Measurements from ENCODE around the gene CAMKK1.
"Not testable (repeated sequence)": the region's sequence is repeated elsewhere in the genome, so short reads cannot be mapped to it uniquely, and the experiment has no call there.

CAMKK1 gene

DNA sequence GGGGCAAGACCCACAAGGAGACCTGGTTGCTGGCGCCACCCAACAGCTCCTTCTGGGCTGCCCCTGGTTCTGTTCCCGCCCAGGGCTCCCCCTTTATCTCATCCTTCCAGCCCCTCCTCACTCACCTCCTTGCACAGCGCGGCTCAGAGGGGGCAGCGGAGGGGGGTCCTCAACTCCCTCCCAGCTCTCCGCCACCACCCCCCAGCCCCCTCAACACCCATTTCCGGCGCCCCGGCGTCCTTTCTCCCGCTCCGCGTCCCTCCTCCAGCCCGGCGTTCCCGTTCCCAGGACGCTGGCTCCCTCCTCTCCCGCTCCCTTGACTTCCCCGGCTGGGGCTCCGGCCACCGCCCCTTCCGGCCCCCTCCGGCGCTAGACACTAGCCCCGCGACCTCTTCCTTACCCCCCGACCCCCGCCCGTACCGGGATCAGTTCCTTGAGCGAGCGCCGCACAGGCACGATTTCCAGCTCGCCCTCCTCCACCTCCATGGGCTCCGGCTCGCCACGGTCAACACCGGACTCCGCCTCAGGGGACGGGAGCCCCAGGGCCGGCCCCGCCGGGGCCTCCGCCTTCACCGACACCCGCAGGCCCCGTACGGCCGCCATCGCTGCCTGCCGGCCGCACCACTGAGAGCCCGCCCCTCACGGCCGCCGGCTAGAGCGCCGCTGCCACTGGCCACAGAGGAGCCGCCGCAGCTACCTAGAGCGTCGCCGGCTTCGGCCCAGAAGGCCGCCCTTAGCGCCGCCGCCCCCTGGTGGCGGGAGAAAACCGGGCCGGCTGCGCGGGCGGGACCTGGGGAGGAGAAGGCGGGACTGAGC lies 47.0 kb downstream of the CAMKK1 start, which contains the start of gene NCBP3:
Gene NCBP3 (minus strand): TSS at position 626 of the 816 bp plus-strand sequence. CDS start 23 bp downstream, at position 603.
- DNase-seq (ENCODE audit: low read depth): peak; percentile 39

DNA sequence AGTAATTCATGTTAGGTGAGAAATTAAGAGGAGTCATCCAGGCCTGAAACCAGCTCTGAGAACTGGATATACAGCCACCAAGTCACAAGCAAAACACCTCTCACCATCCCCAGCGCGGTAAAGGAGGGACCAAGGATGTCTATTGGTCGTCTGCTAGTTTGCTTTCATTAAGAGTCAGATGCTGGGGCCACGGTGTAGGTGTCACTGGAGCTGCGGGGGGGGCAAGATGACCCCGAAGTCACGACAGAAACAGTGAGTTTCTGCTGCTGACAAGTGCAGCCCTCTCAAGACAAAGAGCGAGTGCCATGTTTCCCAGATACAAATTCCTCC lies 47.6 kb downstream of the CAMKK1 start:
- no peak for DNase-seq (ENCODE audit: low read depth)

DNA sequence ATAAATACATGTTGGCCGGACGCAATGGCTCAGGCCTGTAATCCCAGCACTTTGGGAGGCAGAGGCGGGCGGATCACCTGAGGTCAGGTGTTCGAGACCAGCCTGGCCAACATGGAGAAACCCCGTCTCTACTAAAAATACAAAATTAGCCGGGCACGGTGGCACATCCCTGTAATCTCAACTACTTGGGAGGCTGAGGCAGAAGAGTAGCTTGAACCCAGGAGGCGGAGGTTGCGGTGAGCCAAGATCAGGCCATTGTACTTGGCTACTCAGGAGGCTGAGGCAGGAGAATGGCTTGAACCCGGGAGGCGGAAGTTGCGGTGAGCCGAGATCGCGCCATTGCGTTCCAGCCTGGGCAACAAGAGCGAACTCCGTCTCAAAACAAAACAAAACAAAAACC lies 48.3 kb downstream of the CAMKK1 start:
- DNase-seq (ENCODE audit: low read depth): not testable (repeated sequence)

DNA sequence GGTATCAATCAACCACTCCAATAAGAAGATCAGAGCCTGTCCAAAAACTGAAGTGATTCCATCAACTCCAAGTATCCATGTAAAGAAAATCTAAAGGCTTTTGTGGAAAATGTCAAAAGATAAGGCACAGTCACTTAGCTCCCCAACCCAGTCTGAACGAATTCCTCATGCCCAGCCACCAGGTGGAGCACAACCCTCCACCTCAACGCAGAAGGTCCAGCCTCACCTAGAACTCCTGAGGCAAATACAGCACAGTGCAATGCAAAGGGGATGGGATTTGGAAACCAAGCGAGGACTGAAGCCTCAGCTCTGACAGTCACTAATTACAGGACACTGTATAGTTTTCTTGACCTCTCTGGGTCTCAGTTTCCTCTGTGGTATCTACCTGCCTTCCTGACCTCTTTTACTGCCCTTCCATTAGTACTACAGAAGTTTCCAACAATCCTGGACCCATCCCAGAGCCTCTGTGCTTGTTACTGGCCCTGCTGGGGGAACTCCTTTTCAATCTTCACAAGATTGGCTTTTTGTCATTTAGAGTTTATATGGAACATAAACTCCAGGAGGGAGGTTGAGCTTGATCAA lies 48.8 kb downstream of the CAMKK1 start:
- no peak for DNase-seq (ENCODE audit: low read depth)

DNA sequence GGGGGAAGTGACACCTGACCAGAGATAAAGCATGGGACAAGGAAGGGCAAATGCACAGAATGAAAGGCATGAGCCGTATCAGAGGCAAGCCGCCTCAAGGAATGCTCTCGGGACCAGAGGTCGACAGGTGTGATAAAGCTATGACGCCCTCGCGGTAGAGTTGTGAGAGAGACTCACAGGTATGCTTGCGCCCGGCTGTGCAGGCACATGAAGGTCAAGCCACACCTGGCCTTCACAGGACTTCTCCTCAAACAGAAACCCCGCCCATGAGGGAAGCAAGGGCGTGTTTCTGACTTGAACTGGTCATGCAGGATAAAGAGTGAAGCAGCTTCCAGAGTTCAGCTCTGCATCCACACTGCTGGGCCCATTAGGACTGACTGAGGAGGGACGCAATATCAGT lies 54.6 kb downstream of the CAMKK1 start:
- DNase-seq (ENCODE audit: low read depth): no peak

DNA sequence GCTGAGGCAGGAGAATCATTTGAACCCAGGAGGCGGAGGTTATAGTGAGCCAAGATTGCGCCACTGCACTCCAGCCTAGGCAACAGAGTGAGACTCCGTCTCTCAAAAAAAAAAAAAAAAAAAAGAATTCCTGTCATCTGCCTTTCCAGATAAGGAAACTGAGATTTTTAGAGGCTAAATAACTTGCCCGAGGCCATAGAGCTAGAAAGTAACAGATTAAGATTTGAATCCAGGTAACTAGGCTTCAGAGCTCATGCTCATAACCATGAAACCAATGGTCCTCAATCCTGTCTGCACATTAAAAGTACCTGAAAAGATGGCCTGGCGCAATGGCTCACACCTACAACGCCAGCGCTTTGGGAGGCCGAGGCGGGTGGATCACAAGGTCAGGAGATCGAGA lies 56.3 kb downstream of the CAMKK1 start:
- no peak for DNase-seq (ENCODE audit: low read depth)

DNA sequence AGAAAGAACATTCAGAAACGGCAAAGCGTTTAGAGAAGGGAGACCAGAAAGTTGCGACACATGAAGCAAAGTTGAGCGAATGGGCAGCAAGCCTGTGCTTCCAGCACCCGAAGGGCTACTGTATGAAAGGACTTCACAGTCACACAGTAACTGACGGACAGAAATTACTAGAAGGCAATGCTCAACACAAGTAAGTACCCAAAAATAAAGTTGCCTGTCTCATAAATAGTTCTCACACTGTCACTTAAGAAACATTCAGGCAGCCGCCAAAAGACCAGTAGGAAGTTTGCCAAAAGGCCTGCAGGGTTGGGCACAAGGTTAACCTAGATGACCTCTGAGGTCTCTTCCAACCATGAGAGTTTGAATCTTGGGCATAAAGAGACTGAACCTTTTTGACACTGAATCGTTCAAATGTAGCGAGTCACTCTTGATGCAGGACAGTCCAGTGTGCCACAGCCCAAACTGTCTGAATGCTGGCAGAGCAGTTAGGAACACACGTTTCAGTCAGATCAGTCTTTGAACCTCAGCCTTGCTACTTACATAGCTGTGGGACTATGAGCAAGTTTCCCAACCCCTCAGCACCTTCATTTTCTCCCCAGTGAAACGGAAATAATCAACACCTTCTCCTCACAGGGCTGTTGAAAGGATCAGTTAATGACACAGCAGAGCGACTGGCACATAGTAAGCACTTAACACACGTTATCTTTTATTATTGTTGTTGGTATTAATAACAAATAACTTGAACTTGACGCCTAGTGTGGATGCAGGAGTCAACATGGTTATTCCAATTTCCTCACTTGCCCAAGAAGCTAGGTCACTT lies 57.2 kb downstream of the CAMKK1 start:
- DNase-seq (ENCODE audit: low read depth): no peak

DNA sequence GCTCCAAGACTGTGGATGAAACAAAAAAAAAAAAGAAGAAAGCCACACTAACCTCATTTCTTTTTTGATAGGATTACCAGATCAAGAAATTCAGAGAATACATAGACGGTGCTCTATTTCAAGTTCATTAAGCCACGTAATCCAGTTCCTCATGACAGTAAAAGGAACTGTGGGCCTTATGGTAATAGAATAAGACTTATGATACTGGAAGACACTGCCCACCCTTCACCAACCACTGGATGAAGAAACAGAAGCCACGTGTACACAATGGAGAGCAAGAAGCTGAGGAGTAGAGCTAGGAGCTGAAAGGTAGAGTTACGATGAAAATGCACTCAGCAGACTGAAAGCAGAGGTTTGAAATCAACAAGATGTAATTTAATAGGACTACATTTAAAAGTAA lies 58.0 kb downstream of the CAMKK1 start:
- DNase-seq (ENCODE audit: low read depth): no peak

DNA sequence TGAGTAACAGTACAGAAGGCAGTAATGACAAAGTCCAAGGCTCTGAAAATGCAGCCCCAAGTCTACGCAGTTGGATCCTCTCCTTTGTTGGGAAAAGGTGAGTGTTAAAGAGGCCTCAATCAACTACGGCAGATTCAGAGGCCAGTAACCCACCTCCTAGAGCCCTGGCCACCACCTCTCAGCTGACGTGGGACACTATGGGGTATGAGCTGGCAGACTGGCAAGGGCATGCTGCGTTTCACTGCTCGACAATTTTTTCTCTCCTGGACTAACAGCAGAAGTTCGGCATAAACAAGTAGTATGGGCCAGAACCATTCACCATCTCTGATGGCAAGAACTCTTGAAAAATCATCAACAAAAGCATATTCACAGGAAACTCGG lies 64.0 kb downstream of the CAMKK1 start:
- DNase-seq (ENCODE audit: low read depth): no peak

DNA sequence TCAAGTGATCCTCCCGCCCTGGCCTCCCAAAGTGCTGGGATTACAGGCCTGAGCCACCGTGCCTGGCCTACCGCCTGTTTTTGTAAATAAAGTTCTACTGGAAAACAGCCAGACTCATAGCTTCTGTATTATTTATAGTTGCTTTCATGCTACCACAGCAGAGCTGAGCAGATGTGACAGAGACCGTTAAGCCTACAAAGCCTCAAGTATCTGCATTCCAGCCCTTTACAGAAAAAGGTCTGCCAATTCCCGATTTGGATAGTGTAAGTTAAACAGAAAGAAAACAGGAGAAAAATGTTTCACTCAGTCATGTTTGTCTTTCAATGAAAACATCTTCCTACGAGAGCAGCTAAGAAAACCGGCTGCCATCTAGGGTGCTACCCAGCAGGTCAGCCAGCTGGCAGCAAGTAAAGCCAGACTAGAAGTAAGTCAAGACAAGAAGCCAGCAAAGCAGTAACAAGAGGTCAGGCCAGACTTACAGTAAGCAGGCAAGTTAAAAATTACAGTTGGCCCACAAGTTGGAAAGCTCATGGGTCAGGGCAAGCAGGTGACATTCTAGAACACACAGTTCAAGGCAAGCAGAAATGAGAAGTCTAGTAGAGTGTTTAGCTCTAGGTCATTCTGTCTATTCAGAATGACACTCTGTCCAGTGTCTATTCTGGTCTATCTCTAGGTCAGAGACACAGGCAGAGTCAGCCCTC lies 64.6 kb downstream of the CAMKK1 start:
- no peak for DNase-seq (ENCODE audit: low read depth)

DNA sequence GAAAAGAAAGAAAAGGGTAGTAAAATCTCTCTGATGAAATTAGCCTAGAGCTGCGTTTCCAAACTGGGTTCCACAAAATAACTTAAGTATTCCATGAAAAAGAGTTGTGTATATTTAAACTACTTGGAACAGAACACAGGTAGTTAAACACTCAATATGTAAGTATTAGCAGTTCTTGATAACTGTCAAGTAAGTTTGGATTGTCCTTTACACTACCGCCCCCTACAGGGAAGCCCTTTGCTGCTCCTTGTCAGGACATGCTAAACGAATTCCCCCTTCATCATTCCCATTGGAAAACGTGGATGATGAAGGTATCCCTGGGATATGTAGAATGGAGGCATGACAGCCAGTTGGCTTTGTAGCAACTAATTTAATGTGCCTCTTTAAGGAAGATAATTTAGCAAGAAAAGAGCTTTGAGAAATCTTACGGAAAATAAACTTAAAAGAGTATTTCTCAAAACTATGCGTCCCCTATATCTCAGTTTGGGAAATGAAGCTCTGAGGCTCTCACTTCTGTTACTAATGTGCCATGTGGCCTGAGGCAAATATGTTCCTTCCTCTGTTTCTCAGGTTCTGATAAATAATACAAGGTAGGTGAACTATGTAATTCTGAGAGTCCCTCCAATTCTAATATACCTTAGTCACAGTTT lies 65.6 kb downstream of the CAMKK1 start:
- DNase-seq (ENCODE audit: low read depth): no peak

DNA sequence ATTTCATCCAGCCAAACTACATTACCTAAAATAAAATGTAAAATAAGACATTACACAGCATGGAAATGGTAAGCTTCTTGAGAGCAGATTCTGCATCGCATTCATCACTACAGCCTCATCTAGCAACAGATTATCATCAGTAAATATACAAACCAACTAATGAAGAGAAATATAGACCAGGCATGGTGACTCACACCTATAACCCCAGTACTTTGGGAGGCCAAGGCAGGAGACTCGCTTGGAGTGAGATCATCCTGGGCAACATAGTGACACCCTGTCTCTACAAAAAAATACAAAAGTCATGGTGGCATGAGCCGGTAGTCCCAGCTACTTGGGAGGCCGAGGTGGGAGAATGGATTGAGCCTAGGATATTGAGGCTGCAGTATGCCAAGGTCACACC lies 66.7 kb downstream of the CAMKK1 start:
- no peak for DNase-seq (ENCODE audit: low read depth)

DNA sequence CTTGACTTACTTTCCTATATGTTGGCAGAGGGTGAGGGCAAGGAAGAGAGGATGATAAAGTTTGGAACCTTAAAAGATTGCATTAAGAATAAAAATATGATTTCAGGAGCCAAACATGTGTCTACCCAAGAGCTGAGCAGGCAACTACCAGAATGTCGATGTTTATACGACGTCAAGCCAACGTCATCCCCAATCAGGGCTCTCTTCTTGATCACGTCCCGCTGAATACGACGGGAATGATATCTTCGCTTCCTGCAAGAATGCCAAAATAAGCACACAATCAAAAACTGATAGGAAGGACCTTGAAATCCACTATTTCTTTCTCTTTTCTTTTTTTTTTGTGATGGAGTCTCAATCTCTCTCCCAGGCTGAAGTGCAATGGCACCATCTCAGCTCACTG lies 71.8 kb downstream of the CAMKK1 start:
- no peak for DNase-seq (ENCODE audit: low read depth)

DNA sequence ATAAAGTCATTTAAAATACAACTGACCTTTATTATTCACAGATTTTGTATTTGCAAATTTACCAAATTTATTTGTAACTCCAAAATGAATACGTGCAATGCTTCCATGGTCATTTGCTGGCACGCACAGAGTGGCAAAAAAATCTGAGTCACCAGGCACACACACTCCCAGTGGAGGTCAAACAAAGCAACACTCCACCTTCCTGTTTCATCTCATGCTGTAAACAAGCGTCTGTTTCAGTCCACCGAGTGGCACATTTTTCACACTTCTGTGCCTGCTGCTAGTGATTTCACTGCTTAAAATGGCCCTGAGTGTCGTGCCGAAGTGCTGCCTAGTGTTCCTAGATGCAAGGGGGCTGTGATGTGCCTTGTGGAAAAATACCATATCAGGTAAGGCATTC lies 74.1 kb downstream of the CAMKK1 start:
- no peak for DNase-seq (ENCODE audit: low read depth)

DNA sequence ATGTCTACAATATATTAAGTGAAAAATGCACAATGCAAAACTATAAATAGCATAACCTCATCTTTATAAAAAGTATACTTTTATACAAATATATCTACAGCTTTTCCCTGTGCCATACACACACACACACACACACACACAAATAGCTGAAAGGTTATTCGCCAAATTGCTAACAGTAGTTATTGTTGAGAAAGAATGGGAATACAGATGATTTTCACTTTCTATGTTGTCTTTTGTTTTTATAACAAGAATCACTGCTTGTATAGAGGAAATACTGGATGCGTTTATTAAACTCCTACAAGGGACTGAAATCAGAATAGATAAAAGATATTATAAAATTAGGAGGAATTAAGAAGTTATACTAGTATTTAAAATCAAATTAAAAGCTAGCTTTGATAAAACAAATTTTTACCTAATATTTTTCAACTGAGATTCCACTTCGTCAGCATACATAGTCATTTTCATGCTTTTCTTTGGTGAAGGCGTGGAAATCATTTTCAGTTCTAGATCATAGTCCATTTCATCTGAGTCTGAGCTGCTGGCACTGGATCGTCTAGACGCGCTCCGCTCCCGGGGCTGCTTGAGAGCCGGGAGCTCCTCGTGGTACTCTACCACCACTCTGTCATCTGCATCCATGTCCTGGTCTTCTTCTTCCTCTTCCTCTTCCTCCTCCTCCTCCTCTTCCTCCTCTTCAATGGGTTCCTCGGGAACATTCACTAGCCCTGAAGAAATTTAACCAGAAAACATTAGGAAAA lies 74.8 kb downstream of the CAMKK1 start:
- DNase-seq (ENCODE audit: low read depth): no peak

DNA sequence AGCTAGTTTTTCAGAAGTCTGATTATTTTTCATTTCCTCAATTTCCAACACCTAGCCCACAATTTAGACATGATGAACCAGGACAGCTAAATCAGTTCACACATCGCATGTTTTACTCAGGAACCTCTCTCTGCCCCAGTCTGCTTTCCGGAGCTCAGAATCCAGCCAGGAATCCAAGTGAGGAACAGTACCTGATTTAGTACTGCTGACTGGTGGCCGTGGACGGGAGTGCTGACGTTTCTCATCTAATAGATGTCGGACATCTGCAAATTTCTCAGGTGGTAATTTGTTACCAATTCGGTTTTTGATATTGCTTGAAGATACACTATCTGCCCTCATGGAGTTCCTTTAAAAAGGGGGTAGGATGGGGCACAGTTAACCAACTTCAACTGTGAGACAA lies 76.9 kb downstream of the CAMKK1 start:
- no peak for DNase-seq (ENCODE audit: low read depth)

DNA sequence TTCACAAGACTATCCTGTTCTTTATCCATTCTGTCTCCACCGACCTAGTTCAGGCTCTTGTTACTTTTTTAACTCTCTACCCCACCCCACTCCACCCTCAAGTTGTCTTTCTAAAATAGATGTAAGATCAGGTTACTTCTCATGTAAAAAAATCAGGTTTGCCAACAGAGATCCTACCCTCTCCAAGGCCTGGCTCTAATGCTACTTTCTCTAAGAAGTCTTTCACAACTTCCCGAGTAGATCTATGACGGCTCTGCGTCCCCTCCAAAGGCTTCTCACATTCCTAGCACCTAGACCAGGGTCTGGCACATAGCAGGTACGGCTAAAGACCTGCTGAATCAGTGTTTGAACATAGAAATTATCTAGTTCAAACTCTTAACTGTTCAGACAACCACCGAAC lies 77.7 kb downstream of the CAMKK1 start:
- no peak for DNase-seq (ENCODE audit: low read depth)

DNA sequence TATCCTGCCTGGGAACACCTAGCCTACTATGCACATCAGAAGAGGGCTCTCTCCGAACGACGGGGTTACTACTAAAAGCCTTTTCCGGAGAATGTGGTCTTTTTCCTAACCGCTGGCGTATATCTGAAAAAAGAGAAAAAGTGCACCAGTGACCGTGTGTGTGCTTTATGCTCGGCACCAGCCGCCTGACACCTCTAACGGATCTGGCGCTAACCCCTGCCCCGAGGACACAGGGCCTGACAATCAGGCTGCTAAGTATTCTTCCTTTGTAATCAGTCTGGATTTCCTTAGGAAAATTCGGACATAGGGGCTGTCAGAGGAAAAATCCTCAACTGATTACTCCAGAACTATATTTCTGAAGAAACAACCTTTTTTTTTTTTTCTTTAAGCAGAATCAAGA lies 78.5 kb downstream of the CAMKK1 start:
- no peak for DNase-seq (ENCODE audit: low read depth)

DNA sequence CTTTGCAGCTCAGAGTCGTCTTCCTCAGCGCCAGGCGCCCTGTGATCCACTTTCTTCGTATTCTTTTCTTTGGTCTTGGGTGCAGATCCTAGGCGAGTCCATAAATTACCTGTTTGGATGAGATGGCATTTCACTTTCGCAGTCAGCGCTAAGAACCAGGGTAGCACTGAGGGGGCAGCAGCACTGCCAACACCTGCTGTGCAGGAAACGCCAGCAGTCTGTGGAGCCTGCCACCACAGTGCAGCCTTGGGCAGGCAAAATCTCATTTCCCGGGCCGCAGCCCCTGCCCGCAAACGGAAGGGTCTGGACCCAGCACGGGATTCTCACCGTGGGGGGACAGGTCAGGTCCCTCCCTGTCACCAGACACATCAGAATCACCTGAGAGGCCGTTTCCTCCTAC lies 79.7 kb downstream of the CAMKK1 start:
- no peak for DNase-seq (ENCODE audit: low read depth)

DNA sequence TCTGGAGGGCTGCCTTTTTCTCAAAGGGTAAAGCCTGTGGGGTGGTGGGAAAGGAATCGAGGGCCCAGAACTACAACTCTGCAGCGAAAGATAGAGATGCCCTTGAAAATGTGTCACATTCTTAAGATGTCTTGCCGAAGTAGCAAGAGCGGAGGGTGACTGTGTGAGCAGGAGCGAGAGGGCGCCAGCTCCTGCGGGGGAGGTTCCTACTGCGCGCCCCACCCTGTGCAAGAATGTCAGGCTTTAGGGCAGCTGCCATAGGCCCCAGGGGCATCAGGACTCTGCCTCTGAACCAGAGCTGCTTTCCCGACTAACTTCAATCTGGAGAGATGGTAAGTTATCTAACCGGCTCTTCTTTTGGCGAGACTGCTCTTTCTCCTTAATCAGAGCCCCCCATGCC lies 80.1 kb downstream of the CAMKK1 start:
- no peak for DNase-seq (ENCODE audit: low read depth)

DNA sequence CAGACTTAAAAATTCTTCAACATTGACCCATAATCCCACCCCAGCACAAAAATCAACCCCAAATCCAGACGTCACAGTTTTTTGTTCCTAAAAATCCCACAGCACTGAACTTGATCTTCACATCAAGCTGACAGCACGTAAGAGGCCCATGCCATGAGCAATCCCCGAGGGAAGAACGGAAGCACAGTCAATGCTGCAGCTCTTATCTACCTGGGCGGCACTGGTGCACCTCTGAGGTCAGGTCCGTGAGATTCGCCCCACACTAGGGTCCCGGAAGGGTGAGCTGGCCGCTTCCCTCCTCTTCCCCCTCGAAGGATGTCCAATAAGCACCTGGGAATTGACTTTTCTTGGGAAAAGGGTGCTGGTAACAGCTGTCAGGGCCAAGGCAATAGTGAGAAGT lies 80.6 kb downstream of the CAMKK1 start:
- DNase-seq (ENCODE audit: low read depth): no peak
